Stimulated activated CD8-positive, alpha-beta memory T cell treated with anti-CD3 and anti-CD28 coated beads, Interleukin-15, amount 100 ng/mL, for 1 hour (primary cell): Measurements from ENCODE around the gene AIG1.
"Not testable (repeated sequence)": the region's sequence is repeated elsewhere in the genome, so short reads cannot be mapped to it uniquely, and the experiment has no call there.

Experiments used
- DNase-seq: peaks from one replicate; pipeline ENCODE4 v3.0.0-alpha.2; 2020; ENCODE audit warnings: low read depth

Gene AIG1

DNA sequence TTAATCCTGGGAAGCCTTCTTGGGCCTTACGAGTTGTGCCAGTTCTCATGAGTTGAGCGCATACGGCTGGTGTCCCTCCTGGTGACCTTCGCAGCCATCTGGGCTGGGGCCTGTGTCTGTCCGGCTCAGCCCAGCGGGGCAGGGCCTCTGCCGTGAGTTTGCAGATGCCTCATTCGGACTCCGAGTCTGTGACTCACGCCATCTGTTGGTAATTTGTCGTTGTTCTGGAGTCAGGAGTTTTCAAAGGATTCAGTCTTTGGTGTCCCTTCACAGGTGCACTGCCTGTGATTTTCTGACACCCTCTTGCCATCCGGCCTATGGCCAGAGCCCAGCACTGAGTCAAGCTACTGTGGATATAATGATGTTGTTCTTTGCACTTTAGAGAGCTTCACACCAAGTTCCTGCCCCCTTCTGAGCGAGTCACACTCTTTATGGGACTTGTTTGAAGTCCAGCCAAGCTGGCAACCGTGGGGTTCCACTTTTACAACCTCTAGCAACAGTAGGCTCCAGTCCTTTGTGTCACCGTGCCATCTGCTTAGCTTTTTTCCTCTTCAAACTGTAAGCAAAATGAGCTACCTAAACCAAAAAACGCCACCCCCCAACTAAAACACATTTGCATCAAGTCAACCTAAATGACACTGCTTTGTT is 175.6 kb downstream of the AIG1 start:
- no peak for DNase-seq

DNA sequence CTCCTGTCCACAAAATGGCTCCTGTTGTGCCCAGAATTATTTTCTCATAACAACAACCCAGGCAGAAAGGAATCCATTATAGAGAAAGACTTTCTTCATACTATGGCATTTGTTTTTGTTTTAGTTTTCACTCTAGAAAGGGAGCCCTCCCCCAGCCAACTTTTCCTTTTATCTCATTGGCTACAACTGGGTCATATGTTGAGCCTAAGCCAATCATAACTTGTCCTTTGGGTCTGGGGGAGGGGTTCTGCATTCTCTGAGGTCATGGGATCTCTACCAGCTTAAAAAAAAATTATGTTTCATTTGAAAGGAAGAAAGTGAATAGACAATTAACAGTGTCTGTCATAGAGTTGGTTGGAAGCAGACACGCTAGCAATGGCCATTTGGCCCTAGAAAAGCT is 177.6 kb downstream of the AIG1 start:
- DNase-seq: no peak

DNA sequence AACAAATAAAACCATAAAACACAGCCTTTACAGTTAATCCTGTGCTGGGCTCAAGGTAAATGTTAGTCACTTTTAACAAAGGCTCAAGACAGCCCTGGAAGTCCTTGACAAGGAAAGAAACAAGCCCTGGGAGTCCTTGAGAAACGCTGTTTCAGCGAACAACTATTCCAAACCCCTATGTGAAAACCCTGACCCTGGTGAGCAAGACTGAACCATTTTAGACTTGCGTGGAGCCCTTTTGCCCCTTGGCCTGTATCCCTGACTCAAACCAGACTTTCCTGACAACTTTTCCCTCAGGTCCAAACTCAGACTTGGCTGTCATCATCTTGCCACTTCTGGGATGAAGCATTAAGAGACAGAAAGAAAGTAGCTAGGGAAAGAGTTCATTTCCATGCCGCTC is 180.4 kb downstream of the AIG1 start:
- no peak for DNase-seq

DNA sequence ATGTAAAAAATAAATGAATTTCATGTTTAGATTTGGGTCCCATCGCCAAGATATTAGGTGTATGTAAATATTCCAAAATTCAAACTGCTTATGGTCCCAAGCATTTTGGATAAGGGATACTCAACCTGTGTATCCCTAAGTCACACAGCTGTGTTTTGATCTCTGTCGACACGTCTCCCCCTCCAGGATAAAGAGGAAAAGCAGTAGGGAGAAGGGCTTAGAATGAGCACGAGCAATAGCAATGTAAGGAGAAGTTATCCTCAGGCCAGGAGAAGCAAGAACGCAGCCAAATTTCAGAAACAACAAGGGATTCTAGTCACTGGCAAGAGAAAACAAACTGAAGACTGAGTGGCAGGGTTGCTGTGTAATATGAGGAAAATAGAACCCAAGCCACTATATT is 181.2 kb downstream of the AIG1 start:
- DNase-seq: no peak

DNA sequence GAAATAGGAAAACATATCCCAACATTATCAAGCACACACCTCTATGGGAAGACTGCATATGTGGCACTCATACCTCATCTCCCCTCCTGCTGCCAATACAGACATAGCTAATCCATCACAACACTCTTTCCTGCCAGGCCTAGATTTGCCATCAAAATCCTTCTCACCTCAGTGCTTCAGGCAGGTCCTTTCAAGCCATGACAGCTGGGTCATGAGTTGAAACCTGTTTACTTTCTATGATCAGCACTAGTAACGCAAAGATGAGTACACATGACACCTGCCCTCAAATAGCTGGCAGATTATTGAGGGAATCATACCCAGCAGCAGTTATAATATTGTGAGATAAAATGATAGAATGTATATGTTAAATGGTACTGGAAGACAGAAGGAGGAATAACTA is 183.1 kb downstream of the AIG1 start:
- no peak for DNase-seq

DNA sequence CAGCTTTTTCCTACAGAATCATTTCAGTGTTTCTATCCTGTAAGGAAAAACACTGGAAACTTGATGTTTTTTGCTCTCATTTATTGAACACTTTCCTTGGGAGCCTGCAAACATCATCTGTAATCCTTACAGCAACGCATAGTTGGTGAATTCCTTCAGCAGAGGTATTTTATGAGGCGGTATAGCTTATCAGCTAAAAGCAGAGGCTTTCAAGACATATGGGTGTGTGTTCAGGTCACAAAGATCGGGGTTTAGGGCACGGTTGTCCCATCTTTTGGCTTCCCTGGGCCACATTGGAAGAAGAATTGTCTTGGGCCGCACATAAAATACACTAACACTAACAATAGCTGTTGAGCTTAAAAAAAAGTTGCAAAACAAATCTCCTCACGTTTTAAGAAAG is 185.0 kb downstream of the AIG1 start:
- DNase-seq: no peak

DNA sequence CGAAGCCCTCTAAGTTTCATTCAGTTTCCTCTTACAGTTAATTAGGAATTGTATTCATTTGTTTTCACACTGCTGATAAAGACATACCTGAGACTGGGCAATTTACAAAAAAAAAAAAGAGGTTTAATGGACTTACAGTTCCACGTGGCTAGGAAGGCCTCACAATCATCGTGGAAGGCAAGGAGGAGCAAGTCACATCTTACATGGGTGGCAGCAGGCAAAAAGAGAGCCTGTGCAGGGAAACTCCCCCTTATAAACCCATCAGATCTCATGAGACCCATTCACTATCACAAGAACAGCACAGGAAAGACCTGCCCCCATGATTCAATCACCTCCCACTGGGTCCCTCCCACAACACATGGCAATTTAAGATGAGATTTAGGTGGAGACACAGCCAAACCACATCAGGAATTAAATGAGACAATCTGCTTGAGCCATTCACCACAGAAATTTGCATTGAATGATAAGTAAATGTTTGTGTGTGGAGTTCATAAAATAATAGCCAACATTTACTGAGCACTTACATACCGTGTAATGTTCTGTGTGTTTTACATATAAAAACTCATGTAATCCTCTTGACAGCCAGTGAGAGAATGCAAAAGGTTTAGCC is 185.6 kb downstream of the AIG1 start:
- DNase-seq: not testable (repeated sequence)

DNA sequence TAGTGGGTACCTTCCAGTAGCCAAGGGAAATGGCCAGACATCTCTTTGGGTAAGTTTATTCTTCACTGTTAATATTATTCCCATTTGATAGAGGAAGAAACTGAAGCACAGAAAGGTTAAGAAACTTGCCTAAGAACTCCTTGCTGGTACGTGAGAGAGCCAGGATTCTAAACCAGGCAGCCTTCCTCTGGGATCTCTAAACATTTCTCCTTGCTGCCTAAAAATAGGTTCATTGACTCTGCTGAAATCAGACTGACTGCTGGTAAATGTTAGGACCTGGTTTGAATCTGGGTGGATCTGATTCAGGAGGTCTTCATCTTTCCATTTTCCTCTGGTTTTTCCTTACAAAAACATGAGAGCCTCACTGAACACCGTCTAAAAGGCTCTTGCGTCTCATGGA is 186.9 kb downstream of the AIG1 start:
- no peak for DNase-seq

DNA sequence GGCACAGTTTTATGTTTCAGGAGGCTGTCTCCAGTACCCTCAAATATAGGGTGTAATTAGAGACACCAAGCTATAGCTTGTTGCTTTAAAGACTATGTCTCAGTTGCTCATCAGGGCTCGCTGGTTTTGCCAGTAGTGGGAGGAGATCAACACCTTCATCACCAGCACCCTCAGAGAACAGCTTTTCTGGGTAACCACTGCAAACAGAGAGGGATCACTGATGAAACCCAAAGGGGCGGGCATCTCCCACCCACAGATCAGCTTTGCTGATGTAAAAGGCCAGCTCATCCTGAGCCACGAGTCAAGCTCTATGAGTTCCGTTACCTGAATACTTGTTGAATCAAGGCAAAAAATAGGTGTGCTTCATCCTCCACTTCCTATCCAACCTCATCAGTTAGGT is 187.7 kb downstream of the AIG1 start:
- no peak for DNase-seq

DNA sequence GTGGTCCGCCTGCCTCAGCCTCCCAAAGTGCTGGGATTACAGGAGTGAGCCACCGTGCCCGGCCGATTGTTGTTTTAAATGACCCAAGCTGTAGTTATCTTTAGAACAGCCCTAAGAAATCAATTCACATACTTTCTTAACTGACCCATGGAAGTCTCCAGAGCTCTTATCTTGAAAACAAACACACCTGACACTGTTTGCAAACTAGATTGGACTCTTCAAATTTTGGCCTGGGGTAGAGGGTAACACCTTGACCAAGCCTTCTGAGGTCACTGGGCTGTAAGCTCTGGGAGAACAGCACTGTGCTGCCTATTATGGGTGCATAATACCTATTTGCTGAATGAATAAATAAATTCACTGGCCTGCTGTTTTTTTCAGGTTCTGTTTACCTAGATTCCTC is 190.6 kb downstream of the AIG1 start:
- no peak for DNase-seq

DNA sequence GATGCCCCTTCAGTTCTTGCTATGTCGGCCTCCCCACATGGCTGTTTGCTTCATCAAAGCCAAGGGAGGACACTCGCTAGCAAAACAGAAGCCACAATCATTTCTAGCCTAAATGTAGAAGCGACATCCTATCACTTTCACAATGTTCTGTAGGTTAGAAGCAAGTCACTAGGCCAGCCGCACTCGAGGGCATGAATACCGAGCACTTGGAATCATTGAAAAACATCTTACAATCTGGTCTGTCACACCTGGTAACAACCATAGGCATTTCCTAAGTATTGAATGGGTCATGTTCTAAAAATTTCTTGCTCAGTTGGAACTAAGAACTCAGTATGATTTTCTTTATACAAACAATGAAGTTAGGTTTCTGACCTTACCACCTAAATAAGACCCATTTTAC is 192.3 kb downstream of the AIG1 start:
- no peak for DNase-seq

DNA sequence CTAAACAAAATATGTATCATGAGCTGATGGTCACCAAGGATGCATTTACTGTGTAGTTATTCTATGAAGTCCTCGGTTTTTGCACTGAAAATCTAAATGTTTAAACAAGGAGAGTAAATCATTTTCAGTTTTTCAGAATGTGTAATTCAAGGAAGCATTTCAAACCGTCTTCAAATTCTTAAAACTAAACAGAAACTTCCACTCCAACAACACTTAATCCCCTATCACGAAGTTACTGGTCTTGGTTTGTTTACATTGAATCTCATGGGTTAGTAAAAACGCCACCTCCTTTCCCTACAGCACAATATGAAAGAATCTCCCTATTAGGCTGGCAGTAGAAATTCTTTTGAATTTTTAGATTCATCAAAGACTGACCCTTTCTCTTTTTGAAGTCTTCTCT is 192.9 kb downstream of the AIG1 start:
- no peak for DNase-seq

DNA sequence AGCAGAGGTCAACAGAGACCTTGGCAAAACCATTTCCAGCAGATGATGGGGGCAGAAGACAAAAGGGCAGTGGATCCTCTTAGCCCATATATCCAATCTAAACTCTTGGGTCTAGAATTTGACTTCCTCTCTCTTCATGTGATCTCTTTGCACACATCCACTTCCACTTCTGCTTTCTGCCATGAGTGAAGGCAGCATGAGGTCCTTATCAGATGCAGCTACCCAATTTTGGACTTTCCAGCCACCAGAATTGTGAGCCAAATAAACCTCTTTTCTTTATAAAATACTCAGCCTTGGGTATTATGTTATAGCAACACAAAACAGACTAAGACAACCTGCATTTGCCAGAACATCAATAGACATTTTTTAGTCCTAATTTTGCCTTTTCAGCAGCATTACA is 198.3 kb downstream of the AIG1 start:
- no peak for DNase-seq

DNA sequence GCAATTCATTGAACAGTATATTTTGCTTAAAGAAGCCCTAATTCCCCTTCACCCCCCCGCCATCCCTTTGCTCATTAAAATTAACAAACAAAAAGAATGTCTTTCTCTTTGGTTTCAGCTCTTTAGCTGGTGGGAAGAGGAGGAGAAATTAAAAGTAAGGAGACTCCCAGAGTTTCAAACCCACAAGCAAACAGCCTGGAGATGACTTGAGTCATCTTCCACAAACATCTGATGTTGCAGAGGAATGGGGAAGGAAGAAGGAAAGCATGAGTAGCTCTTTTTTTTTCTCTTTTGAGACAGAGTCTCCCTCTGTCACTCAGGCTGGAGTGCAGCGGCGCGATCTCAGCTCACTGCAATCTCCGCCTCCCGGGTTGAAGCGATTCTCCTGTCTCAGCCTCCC is 200.2 kb downstream of the AIG1 start:
- no peak for DNase-seq

DNA sequence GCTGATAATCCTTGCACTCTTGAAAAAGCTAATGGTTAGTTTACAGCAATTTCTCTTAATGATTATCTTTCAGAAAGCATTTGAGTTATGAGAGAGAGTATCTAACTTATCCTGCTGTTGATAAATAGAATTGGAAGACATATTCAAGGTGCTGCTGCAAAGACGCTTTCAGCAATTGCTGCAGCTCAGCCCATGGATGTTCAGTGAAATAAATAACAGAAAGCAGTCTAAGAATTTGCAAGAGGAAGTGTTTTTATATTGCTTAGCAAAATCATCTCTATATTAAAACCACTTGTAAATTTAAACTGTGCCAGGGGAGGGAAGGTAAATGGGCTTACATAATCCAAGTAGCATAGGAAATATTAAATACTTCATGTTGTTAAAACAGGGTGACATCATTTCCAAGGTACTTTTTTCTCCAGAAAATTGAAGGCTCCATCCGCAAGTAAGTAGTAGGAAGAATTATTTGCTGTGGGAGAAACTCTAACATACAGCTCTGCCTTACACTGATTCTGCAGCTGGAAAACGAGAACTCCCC is 201.3 kb downstream of the AIG1 start:
- no peak for DNase-seq

DNA sequence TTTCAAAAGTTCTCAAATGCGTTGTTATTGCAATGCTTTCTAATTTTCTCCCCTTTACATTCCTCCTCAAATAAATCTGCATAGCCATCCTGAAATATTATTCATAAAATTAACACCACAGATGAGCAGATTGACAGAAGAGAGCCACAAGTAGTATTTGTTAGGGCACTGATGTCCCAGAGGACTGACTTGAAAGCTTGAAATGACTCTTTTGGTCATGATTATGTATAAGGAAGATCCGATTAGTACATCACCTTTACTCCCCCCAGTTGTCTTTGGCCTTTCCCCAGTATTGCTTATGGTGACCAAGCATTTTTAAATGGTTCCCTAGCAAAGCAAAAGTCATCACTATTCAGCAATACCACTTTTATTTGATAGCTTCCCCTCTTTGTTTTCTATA is 202.2 kb downstream of the AIG1 start:
- DNase-seq: no peak

DNA sequence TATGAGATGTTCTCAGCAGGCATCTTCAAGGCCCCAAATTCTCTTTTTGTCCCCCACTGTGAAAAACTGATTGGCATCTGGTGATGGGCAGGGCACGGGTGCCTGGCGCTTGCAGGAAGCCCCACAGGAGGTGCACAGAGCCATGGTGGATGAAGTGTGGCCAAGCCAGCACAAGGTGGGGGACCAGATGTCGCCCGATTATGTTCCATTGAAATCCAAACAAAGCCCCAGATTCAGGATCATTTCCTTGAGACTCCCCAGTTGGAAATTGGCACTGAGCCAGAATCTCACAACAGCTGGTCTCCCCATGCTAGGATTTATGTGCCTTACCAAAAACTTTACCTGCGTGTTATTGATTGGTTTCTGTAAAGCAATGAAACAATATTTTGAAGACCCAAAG is 203.7 kb downstream of the AIG1 start:
- no peak for DNase-seq

DNA sequence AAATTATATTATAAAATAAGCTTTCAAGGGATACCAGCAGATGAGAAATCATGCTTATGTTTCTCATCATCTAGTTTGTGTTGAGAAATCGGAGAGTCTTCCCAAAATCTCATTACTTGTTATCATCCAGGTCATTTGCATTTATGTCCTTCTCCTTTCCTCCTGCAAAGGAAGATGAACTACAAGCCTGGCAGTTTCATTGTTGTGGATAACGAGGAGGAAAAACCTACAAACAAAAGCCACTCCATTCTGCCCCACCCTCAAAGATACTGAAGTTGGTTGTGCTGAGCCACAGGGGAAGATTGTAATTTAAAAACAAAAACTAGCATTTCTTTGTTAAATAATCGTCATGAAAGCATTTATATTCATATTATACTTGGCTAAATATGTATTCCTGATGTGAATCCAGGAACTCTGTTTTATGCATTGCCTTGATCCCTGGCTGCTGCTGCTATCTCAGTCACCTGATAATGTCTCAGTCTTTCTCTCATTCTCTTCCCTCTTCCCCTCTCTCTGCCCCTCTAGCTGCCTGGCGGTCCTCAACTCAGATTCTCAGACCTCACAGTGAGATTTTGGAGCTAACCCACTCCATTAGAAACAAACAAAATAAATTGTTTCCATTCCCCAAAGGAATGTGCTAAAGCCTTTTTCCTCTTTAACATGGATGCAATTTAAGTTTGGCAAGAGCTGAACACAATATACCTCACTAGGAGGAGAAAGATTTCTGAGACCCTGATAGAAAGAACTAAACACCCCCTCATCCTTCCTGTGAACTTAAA is 204.5 kb downstream of the AIG1 start:
- DNase-seq: no peak

DNA sequence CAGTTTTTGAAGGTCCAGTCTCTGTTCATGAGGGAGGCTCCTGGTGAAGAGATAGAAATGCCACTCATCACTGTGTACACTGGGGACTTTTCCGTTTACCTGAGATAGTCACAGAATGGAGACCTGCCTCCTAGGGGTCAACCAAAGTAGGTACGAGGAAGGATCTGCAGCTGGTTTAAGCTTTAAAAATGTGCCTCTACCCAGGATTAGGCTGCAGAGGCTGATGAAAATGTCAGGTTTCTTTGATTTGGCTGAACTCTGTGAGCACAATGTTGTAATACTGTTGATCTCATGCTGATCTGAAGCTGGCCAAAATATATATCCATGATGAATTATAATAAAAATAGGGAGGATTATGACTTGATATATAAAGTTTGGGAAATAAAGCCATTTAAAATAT is 207.1 kb downstream of the AIG1 start:
- DNase-seq: no peak

DNA sequence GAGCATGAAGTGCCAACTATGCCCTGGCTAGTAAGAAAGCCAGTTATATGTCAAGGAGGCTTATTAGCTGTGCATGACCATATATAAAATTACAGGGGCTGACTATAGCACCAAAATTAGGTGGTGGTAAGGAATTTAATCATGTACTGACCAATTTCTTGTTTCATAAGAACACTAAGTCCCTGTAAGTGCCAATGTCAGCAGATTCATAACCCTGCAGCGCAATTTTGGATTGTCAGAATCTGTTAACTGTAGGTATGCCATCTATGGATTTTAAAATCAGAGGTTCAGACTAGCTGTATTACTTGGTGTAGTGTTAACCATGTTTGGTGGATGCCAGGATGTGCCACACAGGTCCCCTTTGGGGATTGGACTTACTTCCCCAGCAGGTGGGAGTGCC is 207.8 kb downstream of the AIG1 start:
- DNase-seq: no peak

DNA sequence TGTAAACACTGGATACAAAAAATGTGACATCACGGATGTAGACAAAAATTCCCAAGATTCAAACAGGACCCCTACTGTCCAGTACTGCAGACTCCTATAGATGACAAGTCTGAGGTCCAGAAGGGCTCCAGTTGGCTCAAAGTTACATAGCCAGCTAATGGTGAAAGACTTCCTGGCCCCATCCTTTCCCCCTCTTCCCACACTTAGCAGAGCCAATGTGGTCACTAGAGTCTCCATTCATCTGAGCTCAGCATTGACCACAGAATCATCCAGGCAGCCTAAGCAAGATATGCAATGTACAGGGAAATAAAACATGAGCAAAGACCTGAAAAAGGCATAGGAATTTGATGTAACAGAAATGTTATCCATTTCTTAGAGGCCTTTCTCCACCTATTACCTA is 209.3 kb downstream of the AIG1 start:
- DNase-seq: no peak

DNA sequence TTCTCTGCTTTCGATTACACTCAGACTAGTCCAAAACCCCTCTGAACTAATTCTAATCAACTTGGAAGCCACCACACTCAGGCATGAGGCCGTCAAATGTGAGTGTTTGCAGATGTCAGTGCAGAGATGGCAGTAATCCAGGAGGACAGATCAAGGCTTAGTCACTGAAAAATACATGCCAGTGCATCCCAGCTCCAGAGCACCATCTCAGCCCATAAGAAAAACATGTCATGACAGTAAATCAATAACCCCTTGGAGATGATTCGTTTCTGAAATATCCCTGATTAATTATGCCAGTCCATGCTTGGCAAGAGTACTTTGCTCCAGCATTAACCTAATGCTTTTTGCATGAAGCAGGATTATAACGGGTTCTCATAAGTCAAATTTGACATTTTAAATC is 210.3 kb downstream of the AIG1 start:
- no peak for DNase-seq

DNA sequence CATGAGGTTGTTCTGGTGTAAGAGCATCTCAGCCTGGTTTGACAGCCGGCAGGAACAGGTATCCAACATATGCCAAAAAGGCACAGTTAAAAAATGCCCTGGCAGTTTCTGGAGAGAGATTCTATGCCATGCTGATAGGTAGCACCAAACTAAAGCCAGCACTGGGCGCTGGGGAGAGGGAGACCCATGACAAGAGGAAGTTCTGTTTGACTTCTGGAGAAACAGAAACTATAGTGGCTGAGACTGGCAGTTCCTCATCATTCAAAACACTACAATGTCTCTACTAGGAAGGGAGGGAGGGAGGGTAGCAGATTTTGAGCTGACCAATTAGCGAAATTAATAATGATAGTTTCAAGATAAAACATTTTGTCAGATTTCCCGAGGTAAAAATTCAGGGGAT is 215.7 kb downstream of the AIG1 start:
- no peak for DNase-seq
